GM19023 (cell line): ENCODE data around the gene SLC51B.
"Not testable (repeated sequence)": the region's sequence is repeated elsewhere in the genome, so short reads cannot be mapped to it uniquely, and the experiment has no call there.

Source experiments
- ATAC-seq: cut with Tn5 transposase; IDR thresholded peaks from one replicate; pipeline ENCODE4 v1.9.1; 2021; ENCODE audit warnings: mild to moderate bottlenecking, moderate library complexity; ENCODE audit not compliant: unreplicated experiment

SLC51B gene

DNA sequence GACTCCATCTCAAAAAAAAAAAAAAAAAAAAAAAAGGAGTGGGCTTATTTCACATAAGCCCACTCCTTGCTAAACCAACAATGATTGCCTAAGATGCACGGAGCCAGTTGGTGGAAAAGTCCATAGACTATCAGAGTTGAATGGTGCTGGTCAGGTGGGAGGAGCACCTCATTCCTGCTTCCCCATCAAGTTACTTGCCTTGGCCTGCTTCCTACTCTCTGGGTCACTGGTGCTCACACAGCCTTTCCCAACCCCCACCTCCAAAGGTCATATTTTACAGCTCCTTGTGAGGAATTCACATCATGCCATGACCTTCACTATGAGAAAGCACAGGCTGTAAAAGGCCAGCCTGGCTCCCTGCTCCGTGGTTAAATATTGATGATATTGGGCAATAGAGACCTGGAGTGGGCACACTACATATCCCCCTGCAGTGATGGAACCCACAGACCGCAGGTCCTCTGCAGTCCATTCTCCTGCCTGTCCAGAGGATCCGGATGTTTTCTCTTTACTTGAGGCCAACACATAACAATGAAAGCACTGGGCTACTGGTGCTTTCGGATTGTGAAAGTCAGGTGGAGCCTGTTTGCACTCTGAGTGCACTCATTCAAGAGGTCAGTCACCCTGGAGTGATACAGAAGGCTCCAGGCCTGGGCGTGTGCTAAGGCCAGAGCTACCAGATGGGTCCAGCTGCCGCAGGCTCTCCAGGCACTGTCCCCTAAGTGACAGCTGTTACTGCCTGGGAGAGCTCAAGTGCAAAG, at the start of gene SLC51B:
SLC51B (plus strand) TSS at position 664 of the 758 bp plus-strand sequence. CDS start 4,618 bp downstream, outside the sequence.
- no peak for ATAC-seq

DNA sequence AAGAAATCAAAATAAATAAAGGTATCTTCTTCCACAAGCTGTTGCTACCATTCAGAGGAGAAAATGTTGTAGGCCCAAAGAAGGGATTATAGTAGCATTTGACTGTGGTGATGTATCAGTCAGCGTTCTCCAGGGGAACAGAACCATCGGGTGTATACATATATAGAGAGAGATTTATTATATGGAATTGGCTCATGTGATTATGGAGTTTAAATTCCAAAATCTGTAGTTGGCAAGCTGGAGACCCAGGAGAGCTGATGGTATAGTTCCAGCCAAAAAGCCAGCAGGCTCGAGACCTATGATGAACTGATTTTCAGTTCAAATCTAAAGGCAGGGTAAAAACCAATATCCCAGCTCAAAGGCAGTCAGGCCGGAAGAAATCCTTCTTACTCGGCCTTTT, 48.1 kb upstream of the SLC51B start:
- ATAC-seq = no peak

DNA sequence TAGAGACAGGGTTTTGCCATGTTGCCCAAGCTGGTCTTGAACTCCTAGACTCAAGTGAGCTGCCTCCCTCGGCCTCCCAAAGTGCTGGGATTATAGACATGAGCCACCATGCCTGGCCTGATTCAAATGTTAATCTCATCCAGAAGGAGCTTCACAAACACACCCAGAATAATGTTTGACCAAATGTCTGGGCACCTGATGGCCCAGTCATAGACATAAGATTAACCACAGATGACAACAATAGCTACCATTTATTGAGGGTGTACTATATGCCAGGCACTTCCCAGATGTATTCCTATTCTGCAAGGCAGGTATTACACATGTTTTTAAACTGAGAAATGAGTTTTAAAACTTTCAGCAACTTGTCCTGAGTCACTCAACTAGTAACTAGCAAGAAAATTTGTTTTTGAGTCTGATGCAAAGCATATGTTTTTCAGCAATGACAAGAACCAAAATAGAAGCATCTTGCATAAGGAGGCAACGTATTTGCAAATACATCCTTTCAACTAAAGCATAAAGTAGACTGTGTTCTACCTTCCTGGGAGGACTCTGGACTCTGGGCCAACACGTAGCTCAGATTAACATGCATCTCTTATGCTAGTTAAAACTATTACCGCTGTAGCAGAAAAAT, 47.3 kb upstream of the SLC51B start:
- ATAC-seq = no peak

DNA sequence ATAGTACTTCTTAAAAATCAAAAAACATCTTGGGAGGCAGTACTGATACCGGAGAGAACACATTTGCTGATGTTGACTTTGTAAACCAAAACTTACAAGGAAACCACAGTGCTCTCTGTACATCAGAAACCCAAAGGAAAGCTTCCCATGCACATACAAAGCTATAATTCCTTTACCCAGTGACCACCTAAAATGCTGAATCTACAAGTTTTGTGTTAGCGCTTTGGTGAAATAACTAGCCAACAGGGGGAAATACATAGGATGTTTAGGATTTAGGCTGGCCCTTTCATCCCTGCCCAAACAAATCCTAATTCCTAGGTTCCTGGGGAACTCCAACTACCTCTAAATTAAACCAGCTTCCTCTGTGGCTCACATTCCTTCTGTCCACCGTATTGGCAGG, 40.2 kb upstream of the SLC51B start:
- no peak for ATAC-seq

DNA sequence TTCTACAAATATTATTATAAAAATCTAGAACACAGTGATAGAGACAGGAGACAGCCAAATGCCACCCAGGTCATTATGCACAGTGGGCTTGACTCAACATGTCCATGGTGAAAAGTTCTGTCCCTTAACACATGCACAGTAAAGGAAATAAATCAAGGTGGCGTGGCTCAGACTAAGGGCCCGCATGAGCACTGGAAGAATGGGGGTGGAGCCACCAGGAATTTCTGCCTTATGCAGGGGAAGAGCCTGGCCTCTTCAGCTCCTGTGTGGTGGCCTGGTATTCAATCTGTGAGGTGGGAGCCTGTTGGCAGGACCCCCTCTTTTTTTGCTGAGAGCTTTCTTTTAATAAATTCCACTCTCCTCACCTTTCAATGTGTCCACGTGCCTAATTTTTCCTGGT, 38.3 kb upstream of the SLC51B start:
- ATAC-seq = no peak

DNA sequence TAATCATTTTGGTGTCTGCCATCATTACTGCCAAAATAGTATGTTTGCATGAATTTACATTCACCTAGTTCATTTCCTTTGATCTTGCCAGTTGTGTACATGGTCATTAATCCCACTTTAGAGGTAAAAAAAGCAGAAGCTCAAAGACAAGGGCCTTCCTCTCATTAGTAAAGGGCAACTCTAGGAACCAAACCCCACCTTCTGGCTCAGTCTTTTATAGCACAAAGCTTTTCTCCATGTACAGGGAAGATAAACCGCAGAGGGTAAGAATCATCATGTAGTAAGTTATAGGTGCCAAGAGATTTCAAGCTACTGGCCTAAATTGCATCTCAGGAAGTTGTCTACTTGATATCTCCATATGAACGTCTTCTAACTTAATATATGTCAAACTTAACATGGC, 36.2 kb upstream of the SLC51B start:
- no peak for ATAC-seq

DNA sequence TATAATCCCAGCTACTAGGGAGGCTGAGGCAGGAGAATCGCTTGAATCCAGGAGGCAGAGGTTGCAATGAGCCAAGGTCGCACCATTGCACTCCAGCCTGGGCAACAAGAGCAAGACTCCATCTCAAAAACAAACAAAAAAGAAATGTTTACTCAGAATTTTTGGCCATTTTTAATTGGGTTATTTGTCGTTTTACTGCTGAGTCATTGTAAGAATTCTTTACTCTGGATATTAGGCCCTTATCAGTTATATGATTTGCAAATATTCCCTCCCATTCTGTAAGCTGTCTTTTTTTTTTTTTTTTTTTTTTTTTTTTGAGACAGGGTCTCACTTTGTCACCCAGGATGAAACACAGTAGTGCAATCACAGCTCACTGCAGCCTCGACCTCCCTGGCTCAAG, 34.0 kb upstream of the SLC51B start:
- ATAC-seq = not testable (repeated sequence)

DNA sequence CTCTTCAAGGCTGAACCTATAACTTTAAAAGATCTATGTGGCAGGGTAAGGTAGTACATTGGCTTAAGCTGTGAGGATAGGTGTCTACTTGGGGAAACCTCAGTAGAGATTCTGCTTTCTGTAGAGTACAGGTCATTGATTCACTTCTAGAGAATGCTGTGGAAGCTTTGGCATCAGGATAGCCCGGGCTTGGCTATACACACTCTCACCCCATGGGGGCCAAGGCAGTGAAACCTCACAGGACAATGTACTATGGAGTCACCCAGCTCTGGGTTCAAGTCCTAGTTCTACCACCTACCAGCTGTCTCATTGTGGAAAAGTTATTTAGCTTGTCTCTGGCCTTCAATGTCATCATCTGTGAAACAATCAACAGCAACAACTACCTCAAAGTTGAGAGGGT, 24.8 kb upstream of the SLC51B start:
- ATAC-seq = no peak

DNA sequence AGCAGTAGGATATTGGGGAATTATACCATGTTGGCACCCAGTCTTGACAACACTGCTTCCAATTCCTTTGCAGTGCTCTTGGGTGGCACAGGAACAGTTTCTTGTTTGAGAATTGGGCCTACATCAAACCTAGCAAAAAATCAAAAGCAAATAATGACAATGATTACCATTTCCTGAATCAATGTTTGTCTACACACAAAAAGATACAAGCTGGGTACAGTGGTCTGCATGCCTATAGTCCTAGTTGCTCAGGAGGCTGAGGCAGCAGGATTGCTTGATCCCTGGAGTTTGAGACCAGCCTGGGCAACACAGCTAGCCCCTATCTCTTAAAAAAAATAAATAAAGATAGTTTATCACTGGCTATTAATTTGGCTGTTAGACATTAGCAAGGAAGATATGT, 23.7 kb upstream of the SLC51B start:
- no peak for ATAC-seq

DNA sequence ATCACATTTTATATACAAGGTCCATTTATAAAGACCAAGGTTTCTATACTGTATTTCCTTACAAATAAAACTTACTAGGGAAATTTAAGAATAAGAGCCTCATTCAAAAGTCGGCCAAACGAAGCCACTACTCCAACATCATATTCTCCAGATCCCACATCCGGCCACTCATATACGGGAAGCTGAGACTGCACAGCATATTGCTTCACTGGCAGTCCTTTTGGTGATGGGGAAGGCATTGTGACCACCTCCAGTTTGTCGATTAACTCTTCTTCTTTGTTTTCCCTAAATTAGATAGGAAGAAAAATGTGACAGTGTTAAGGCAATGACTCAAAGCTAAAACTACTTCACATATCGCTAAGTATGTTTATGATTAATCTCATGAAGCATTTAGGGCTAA, 18.4 kb upstream of the SLC51B start:
- ATAC-seq = no peak

DNA sequence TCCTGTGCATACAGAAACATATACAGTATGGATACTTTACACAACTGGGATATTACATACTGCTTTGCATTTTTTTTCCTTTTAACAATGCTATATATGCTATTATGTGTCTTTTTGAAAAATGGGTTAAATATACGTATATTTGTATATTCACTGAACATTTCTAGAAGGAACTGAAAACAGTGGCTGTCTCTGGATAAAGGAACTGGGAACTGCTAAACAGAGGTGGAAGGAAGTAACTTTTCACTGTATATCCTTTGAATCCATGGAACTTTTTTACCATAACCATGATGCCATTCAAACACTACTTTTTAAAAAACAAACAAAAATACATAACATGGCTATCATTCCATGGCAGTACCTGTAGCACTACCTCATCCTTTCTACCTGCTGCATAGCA, 17.6 kb upstream of the SLC51B start:
- no peak for ATAC-seq

DNA sequence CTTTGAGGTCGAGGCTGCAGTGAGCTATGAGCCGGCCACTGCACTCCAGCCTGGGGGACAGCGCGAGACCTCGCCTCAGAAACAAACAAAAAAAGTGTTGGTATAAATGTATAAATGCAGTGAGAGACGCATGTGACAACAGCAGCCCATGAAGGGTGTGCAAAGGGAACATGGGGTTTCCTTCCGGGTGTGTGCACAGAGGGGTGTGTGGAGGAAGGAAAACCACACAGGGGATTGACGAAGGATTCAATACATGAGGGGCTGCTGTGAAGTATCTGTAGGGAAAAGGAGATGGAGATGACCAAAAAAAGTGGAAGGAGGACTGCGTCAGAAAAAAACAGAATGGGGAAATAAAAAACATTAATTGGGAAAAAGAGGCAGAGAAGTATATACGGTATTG, 16.8 kb upstream of the SLC51B start:
- no peak for ATAC-seq

DNA sequence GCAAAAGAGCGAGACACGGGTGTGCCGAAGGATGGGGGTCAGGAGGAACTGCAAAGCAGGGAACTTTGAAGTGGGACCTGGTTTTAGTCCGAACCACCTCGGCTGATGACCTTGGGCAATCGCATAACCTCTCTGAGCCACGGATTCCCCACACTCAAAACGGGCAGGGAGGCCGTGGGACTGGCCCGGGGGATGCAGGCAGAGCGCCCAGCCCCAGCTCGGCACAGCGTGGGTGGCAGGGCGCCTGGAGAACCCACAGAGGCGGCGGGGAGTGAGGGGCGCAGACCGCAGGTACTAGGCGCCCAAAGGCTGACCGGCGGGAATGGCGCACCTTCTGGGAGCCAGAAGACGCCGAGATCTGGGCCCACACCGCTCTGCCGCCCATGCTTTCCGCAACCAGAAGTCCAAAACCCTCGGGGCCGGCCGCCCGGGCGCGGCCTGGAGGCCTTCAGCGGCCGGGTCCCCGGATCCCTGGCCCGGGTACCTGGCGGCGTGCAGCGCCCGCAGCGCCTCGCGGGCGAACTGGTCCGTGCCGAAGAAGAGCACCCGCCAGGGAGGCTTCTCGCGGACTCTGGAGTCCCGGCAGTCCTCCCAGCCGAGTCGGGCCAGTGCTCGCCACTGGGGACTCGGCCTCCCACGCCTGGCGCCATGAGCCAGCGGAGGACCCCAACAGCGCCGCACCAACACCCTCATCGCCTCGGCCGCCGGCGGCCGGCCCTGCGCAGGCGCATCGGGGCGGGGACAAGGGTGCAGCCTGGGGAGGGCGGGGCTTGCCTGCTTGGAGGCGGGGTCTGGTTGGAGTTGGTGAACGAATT, 16.1 kb upstream of the SLC51B start, which contains the start of gene MTFMT:
MTFMT (minus strand) TSS at position 719 of the 815 bp plus-strand sequence; CDS start at position 693, 26 bp downstream.
- ATAC-seq = peak; percentile 65

DNA sequence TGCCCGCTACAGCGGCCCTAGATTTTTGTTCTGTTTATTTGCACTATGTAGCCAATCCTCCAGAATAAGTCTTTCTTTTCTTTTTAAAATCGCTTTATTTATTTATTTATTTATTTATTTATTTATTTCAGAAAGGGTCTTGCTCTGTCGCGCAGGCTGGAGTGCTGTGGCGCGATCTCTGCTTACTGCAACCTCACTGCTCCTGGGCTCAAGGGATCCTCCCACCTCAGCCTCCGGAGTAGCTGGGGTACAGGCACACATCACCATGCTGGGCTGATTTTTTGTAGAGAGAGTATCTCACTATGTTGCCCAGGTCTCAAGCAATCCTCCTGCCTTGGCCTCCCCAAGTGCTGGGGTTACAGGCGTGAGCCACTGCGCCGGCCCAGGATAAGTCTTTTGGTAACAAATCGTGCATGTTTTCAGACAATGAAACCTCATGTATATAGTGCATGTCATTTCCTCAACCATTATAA, 15.4 kb upstream of the SLC51B start:
- no peak for ATAC-seq

DNA sequence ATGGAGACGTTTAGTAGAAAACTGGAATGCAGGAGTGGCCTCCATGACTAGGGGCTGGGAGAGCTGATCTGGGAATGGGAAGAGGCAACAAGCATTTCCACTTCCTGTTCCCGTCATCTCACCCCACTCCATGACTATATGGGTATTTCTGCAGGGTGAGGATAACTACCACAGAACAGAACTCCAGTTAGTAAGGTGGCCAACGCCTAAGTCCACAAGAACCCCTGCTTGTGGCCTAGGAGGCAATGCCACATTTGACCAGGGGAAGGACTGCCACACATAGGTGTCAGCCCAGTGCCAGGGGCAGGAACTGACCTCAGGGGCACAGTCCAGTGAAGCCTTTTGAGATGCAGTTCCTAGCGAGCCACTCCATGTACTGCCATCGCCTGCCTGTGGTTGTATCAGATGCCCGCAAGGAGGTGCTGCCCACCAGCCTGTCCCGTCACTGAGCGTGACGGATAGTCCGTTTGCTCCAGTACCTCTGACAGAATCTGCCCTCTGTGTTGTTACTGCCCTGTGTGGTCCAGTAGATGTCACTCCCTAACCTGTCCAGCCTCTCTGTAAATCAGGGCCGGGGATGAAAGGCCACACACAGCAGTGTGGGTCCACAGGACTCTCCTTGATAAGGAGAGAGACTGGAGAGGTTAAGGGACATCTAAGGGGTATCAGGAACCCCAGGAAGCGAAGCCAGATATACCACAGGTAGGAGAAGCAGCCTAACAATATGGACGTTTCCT, 12.2 kb upstream of the SLC51B start:
- peak; percentile 42 for ATAC-seq

DNA sequence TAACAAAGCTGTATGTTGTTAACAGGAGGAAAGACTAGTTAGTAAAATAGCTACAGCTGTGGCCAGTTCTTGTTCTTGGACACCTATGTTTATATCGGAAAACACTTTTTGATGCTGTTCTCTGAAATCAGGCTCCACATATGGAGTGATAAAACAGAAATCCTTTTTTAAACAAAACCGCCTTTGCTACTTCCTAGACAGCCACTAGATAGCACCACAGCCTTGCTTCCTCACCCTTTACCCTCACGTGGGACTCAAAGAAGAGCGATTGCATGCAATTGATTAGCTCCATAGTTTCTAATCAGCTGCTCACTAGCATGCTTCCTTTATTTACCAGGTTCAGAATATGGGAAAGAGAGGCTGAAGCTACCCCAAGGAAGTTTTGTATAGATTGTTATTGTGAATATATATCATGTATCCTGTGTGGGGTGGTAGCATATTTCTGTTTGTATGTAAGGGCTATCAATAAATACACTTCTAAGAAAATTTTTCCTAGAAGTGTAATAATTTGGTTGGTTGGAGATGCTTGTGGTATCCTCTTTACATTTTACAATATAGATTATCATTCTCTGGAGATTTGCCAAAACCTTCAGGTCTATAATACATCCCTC, 11.4 kb upstream of the SLC51B start:
- no peak for ATAC-seq

DNA sequence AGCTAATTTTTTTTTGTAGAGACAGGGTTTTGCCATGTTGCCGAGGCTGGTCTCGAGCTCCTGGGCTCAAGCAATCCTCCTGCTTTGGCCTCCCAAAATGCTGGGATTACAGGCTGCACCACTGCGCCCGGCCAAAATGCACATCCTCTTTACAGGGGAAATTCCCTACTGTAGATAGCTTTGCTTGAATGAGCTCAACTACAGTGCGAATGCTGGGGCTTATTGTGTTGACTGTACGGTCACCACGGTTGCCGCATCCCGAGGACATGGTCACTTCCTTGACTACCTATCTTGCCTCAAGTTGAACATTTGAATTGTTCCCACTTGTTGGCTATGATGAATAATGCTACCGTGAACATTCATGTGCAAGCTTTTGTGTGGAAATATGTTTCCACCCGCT, 10.5 kb upstream of the SLC51B start:
- no peak for ATAC-seq

DNA sequence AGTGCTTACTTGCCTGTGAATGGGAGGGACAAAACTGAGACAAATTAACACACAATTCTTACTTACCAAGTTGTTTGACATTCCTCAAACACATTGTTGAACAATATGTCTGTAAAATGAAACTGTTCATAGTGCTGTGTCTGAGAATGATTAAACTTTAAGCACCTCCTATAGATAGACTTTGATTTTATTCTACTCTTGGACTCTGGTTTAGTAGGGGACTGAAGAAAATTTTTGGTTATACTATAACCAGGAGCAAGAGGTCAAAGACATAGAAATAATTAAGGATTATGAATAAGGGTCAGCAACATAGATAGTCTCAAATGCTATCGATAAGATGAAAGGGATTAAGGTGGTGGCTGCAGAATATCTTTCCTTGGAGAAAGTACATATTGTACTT, 7.9 kb upstream of the SLC51B start:
- ATAC-seq = no peak

DNA sequence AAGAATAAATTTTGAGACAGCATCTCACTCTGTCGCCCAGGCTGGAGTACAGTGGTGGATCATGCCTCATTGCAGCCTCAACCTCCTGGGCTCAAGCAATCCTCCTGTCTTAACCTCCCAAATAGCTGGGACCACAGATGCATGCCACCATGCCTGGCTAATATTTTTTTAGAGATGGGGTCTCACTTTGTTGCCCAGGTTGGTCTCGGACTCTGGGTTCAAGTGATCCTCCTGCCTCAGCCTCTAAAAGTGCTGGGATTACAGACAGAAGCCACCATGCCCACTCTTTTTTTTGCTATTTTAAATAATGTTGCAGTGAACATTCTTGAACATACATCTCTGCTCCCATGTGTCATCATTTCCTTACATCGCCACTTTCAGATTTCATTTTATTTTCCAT, 6.8 kb upstream of the SLC51B start:
- no peak for ATAC-seq

DNA sequence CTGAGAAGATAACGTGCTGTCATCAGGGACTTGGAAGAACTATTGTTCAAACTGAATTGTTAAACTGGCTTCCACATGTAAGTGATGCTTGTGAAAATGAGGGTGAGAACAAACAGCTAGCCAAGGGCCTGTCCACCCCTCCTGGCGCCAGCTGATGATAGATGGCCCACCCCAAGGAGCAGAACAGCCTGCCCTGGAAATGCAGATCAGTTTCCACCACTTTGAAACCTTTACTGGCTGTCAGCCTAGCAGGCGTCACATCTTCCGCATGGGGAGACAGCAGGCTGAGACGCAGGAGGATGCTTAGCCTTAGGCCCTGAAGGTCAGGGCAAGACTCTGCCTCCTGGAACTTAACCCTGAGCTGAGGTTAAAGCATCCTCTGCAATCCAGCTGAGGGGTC, 6.4 kb upstream of the SLC51B start:
- ATAC-seq = no peak
